ENCODE data around the gene OR4N2.
"Not testable (repeated sequence)": the region's sequence is repeated elsewhere in the genome, so short reads cannot be mapped to it uniquely, and the experiment has no call there.

Gene OR4N2, protein sequence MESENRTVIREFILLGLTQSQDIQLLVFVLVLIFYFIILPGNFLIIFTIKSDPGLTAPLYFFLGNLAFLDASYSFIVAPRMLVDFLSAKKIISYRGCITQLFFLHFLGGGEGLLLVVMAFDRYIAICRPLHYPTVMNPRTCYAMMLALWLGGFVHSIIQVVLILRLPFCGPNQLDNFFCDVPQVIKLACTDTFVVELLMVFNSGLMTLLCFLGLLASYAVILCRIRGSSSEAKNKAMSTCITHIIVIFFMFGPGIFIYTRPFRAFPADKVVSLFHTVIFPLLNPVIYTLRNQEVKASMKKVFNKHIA

DNA sequence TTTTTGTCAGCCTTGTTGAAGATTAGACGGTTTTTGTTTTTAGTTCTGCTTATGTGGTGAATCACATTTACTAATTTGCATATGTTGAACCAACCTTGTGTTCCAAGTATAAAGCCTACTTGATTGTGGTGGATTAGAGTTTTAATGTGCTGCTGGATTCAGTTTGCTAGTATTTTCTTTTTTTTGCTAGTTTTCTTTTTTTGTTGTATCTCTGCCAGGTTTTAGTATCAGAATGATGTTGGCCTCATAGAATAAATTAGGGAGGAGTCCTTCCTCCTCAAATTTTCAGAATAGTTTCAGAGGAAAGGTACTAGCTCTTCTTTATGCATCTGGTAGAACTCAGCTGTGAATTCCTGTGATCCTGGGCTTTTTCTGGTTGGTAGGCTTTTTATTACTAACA is at the start of gene OR4N2:
TSS of gene OR4N2 (plus strand) at position 301 of the 400 bp plus-strand sequence. CDS start 23,679 bp downstream, outside the sequence.
- not testable (repeated sequence) for DNase-seq

DNA sequence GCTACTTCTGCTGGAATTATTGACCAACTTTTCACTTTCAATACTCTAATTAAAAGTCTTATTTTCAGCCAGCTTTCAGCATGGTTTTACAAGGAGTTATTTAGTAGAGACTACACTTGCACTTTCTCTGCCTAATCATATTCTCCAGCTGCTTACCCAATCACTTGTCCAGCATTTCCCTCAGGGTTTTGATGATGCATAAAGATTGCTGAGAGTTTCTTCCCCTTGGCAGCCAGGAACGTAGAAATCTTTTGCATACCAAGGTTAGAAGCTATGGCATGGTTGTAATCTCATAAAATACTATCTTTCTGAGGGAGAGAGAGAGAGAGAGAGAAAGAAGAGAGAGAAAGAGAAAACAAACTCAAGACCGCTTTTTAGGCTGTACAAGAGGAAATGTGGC is 49.4 kb upstream of the OR4N2 start:
- no peak for DNase-seq

DNA sequence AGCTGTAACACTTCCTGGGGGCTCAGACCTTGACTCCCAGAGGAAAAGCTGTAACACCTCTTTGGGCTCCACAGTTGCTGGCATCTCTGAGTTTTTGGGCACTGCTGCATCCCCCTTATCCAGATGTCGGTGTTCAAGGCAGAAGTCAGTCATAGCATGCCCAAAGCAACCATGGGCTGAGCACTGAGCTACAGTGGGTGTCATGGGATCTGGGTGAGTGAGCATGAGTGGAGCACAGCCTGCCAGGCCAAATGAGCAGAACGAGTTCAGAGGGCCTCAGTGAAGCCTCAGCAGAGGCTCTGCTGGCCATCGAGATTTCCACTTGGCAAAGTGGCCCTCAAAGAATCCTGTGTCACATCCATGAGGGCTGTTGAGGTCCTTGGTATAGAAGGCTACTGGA is 32.1 kb upstream of the OR4N2 start:
- DNase-seq, result not testable (repeated sequence)

DNA sequence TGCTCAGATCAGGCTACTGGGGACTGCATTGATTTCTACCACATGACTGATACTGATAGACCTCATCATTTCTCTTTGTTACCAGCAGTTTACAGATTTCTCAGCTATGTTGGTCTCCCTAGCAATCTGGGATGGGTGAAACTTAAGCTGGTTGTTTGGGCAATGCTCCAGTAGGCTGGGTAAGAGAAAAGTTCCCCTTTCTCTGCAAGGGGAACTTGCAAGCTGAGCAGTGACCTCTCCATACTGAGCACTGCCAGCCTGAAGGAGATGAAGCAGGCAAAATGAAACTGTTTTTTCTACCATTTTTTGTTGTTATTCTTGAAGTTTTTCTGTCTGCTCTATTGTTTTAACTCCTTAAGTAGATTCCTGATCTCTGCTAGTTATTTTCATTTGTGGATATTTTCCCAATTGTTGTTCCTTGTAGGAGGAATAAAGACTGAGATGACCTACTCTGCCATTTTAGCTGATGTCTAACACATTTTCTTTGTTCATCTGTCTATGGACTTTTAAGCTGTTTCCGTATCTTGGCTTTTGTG is 31.6 kb upstream of the OR4N2 start:
- DNase-seq, result no peak

DNA sequence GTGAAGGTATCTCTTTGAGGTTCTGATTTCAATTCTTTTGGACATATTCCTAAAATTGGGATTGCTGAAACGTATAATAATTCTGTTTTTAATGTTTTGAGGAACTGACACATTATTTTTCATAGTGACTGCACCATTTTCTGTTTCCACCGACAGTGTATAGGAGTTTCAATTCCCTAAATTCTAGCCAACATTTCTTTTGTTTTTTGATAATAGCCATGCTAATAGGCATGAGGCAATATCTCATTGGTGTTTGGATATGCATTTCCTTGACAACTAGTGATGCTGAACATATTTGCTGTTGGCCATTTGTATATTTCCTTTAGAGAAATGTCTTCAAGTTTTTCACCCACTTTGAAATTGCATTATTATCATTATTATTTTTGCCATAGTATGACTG is 31.1 kb upstream of the OR4N2 start:
- not testable (repeated sequence) for DNase-seq

DNA sequence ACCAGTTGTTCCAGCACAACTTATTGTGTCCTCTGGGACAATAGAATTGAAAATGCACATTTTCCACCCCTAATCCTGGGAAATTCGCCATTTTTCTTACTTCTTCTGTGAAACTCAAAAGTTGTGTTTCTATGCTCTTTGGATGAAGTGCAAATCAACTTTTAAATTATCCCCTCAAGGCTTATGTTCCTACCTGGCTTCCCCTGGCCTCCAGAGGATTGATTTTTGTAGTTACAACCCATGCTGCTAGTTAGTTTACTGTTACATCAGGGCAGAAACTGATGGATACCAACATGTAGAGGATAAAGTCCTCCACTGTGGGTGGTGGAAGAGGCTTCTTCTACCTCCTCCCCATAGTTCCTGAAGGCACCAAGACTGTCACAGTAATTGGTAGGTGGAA is 30.4 kb upstream of the OR4N2 start, which contains the start of gene OR4M1:
TSS of gene OR4M1 (plus strand) at position 301 of the 400 bp plus-strand sequence. CDS start 6,819 bp downstream, outside the sequence.
- DNase-seq, result not testable (repeated sequence)

DNA sequence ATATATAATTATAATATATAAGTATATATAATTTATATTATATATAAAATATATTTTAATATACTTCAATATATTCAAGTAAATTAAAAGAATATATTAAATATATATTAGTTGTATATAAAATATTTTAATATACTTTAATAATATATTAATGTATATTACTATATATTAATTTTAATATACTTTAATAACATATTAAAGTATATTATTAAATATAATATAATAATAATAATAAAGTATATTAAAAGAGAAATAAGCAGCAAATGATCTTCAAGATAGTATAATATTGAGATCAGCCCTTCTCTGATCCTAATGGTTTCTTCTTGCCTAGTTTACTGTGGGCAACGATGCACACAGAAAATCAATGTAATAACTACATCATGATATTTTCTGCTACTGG is 28.0 kb upstream of the OR4N2 start:
- no peak for DNase-seq

DNA sequence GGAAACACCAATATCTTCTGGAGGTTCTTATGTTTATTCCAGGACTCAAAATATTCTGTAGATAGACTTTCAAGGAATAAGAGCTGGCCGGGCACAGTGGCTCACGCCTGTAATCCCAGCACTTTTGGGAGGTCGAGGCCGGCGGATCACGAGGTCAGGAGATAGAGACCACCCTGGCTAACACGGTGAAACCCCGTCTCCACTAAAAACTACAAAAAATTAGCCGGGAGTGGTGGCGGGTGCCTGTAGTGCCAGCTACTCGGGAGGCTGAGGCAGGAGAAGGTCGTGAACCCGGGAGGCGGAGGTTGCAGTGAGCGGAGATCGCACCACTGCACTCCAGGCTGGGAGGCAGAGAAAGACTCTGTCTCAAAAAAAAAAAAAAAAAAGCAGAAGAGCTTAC is 17.7 kb upstream of the OR4N2 start:
- DNase-seq, result not testable (repeated sequence)

DNA sequence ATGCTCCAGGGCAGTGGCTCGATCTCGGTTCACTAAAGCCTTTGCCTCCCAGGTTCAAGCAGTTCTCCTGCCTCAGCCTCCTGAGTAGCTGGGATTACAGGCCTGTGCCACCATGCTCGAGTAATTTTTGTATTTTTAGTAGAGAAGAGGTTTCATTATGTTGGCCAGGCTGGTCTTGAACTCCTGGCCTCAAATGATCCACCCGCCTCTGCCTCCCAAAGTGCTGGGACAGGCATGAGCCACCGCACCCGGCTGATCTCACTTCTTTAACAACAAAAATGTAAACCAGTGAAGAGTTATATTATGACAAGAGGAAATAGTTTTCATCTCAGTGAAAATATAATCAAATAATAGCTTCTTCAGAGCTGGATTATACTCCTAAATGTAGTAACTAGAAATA is 16.3 kb upstream of the OR4N2 start:
- not testable (repeated sequence) for DNase-seq

DNA sequence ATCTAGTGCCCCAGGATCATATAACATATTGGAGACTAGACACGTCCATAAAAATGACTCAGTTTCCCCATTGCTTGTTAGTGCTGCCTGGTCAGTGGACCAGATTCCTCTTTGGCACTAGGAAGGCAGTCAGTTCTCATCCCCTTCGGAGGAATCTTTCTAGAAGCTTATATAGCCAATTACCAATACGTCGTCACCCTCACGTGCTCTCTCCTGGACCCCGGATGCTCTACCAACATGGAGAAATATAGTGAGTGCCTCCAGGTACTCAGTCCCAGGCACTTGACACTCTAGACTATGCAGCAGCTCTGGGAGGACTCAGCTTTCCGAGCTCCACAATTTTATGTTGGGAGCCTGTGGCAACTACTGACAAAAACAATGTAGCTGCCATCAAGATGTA is 15.4 kb upstream of the OR4N2 start:
- not testable (repeated sequence) for DNase-seq

DNA sequence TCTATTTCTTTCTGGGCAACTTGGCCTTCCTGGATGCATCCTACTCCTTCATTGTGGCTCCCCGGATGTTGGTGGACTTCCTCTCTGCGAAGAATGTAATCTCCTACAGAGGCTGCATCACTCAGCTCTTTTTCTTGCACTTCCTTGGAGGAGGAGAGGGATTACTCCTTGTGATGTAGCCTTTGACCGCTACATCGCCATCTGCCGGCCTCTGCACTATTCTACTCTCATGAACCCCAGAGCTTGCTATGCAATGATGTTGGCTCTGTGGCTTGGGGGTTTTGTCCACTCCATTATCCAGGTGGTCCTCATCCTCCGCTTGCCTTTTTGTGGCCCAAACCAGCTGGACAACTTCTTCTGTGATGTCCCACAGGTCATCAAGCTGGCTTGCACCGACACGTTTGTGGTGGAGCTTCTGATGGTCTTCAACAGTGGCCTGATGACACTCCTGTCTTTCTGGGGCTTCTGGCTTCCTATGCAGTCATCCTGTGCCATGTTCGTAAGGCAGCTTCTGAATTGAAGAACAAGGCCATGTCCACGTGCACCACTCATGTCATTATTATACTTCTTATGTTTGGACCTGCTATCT is 7.0 kb upstream of the OR4N2 start:
- not testable (repeated sequence) for DNase-seq

DNA sequence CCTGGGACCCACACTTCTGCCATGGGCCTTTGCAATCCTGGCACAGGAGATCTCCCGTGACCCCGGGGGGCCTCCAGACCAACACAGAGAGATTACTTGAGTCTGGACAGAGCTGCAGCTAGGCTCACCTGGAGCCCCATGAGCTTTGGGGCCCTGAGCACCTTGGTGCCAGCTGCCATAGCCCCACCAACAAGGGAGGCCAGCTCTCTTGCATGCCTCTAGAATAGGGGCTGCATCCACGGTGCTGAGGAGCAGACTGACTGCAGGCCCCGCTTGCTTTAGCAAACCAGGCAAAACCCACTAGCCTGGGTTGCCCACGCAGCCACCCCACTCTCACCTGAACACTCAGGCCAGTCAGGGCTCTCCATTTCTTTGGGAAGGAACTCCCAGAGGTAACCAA is 3.7 kb upstream of the OR4N2 start:
- DNase-seq, result no peak

DNA sequence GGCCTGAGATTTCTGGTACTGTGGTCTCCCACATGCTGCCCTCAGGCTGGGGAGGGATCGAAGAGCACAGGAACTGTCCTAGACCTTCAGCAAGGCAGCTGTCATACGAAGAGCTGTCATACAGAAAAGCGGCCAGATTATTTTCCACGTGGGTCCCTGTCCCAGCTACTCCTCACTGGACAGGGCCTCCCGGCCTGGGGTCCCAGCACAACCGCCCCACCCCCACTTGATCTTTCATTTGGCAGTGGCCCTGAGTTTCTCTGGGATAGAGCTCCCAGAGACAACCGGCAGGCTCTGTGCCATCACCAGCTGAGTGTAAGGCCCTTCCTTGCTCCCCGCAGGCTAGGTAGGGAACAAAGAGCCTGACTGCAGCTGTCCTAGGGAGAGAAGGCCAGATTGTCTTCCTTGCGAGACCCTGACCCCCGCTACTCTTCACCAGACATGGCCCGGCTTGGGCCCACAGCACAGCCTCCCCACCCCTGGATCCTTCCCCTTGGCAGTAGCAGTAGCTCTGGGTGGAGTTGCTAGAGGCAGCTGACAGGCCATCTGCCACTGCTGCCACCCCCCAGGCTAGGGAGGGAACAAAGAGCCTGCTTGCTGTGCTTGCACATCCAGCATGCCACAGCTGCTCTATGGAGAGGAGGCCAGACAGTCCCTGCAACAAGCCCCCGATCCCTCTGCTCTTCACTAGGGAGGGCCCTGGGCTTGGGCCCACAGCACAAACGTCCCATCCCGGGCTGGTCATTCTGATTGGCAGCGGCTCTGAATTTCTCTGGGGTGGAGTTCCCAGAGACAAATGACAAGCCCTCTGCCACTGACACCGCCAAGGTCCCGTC is 3.1 kb upstream of the OR4N2 start:
- DNase-seq, result no peak

DNA sequence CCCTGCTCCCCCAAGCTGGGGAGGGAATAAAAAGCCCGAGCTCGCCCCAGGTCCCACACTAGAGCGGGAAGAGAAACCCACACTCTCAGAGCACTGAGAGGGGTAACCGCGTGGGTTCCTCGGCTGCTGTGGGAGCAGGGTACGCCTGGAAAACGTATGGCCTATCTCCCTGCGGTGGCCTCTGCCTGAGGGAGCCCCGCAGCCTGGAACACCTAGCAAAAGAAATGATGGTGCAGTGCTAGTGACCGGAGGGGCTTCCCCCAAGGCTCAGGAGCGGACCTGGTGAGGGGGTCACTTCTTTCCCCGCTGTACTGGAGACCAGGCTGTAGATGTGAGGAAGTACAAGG is 2.5 kb upstream of the OR4N2 start:
- no peak for DNase-seq

DNA sequence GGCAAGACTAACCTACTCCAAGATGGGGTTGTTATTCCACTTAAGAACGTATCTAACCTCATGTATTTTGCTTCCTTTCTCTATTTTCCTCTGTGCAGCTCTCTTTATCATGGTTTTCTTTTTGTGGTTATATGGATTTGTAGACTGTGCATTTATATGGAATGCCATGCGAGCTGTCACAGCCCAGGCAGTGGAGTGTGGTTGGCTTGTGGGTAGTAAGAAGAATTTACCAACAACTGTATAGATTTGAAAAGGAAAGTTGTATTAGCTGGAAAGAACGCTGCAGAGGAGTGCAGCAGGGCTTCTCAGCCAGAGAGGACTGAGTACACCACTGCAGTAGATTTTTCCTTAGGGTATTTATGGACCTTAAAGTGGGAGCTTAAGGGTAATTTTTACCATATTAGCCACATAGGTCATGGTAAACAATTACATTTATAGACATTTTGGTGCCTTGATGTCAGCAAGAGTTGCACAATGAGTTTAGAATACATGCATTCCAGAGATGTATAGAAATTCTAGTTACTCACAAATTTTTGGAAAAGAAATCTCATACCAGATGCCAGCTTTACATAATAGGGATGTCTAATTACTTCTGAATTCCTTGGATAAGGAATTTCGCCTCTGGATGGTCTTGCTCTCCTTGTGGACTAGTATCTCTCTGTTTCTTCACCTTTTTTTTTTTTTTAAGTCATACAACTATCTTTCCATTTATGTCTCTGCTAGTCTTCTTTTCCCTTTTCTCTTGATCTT is 9.8 kb downstream of the OR4N2 start:
- DNase-seq, result not testable (repeated sequence)

DNA sequence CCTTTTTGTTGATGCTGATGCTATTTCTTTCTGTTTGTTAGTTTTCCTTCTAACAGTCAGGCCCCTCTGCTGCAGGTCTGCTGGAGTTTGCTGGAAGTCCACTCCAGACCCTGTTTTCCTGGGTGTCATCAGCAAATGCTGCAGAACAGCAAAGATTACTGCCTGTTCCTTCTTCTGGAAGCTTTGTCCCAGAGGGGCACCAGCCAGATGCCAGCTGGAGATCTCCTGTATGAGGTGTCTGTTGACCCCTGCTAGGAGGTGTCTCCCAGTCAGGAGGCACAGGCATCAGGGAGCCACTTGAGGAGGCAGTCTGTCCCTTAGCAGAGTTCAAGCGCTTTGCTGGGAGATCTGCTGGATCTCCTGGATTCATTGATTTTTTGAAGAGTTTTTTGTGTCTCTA is 16.3 kb downstream of the OR4N2 start:
- not testable (repeated sequence) for DNase-seq

DNA sequence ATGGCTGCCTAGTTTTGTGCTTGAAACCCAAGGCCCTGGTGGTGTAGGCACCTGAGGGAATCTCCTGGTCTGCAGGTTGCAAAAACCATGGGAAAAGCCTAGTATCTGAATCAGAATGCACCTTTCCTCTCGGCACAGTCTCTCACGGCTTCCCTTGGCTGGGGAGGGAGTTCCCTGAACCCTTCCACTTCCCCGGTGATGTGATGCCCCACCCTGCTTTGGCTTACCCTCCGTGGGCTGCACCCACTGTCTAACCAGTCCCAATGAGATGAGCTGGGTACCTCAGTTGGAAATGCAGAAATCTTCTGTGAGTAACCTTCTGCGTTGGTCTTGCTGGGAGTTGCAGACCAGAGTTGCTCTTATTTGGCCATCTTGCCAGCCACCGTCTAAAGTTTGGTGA is 17.4 kb downstream of the OR4N2 start:
- not testable (repeated sequence) for DNase-seq

DNA sequence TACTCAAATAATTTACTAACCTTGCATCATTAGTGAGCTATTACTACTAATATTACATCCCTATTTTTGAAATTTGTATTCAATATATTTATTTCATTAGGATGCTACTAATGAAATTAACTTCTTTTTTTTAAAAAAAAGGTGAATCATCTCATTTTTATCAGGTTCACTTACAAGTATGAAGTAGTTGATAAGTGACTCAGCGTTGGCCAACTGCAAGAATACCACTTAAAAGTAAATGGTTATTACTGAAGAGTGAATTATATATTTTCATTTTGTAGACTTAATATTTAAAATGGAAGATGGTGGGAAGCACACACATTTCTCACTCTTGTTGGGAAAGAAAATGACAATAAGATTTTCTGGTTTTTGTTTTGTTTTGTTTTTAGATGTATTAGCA is 19.6 kb downstream of the OR4N2 start:
- DNase-seq, result no peak

DNA sequence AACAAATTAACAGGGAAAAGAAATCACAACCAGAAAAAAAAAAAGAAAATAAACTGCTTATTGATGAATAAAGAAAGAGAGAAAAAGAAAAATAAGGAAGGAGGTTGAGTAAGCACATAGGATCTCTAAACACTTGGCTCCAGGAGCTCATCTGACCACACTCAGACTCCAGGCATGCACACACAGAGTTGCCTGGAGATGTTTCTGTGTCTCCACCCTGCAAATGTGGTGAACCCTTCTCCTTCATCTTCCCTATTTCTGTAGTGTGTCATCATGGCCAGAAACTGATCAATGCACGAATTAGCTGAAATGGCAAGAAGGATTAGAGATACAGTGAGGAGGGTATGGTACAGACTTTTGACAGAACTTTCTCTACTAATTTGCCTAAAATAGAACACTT is 20.2 kb downstream of the OR4N2 start:
- DNase-seq, result no peak

DNA sequence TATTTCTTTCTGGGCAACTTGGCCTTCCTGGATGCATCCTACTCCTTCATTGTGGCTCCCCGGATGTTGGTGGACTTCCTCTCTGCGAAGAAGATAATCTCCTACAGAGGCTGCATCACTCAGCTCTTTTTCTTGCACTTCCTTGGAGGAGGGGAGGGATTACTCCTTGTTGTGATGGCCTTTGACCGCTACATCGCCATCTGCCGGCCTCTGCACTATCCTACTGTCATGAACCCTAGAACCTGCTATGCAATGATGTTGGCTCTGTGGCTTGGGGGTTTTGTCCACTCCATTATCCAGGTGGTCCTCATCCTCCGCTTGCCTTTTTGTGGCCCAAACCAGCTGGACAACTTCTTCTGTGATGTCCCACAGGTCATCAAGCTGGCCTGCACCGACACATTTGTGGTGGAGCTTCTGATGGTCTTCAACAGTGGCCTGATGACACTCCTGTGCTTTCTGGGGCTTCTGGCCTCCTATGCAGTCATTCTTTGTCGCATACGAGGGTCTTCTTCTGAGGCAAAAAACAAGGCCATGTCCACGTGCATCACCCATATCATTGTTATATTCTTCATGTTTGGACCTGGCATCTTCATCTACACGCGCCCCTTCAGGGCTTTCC is 24.2 kb downstream of the OR4N2 start:
- DNase-seq, result not testable (repeated sequence)

DNA sequence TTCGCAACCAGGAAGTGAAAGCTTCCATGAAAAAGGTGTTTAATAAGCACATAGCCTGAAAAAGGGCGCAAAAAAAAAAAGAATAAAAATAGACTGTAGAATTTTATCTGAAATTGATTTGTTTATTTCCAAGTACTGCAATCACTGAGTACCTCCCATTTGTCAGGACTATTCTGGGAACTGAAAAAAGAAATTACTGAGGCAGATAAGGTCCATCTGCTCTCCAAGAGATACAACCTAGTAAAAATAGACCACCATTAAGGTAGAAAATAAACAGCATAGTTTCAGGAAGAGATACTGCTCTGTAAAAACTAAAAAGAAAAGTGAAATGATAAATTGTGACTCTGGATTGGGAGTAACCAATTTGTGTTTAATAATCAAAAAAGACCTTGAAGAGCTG is 24.7 kb downstream of the OR4N2 start:
- DNase-seq, result no peak

DNA sequence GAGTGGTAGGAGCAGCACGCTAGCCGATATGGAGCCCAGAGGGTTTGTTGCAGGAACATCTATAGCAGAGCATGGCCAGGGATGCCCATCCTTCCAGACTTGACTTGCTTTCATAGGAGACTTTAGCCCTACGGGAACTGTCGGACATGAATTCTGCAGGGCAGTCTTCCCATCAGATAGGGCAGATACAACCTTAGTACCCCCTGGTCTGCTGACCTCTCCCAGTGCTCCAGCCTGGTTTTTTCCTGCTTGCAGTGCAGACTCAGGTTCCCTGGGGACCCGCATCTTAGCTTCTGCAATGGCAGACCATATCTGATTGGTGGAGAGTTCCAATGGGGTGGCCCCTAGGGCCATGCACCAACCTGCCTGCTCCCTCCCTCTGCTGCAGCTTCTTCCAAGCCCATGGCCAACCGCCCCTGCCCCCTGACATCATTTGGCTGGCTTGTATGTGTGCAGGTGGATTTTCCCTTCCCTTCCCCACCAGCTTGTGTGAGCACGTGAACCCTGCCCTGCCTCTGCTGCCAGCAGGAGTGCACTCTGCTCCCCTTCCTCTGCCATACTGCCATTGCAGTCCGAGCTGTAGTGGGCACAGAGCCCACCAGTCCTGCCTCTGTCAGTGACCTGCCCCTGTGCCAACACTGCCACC is 30.8 kb downstream of the OR4N2 start:
- not testable (repeated sequence) for DNase-seq
